SH-SY5Y (cell line): Measurements from ENCODE around the gene ACKR2.

ENCODE experiments used
- GATA2 ChIP-seq: IDR thresholded peaks from 2 replicates; pipeline ENCODE4 v1.6.1; 2011; ENCODE audit warnings: mild to moderate bottlenecking, low read depth, low read length
- GATA3 ChIP-seq: IDR thresholded peaks from 2 replicates; pipeline ENCODE4 v1.6.1; 2011; ENCODE audit warnings: low read depth, mild to moderate bottlenecking, low read length, moderate library complexity

DNA sequence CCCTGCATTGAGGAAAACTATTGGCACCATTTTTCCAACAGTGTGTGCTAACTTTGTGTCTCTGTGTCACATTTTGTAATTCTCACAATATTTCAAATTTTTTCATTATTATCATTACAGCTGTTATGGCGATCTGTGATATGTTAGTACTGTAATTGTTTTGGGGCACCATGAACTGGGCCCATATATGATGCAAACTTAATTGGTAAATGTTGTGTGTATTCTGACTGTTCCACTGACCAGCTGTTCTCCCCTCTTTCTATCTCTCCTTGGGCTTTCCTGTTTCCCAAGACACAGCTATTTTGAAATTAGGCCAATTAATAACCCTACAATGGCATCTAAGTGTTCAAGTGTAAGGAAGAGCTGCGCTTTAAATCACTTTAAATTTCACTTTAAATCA is 68.6 kb downstream of the ACKR2 start:
- TF ChIP-seq GATA2: no peak
- TF ChIP-seq GATA3: no peak
